ENCODE data around the gene KCNJ9. TPM values are rescaled to one million over a fixed set of nuclear protein-coding genes. Genes with fewer than 3 reads are reported as not detected.
"Not testable (repeated sequence)": the region's sequence is repeated elsewhere in the genome, so short reads cannot be mapped to it uniquely, and the experiment has no call there.

KCNJ9 gene
- total RNA-seq, 2 donors from 2014 or later, result 0.08 TPM; not detected in 1

DNA sequence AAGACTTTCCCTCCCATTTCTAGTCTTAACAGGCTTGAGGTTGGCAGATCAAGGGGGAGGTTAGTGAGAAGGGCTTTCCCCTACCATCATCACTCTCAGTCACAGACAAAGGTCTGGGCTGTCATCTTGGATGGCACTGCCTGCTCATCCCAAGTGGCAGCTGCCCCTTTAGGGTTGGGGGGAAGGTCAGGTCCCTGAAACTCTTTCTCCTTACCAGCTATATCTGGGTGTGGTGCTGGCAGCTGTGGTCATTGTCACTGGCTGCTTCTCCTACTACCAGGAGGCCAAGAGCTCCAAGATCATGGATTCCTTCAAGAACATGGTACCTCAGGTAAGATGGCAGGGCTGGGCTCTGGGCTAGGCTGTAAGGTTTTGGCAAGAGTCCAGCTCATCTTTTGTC is 42.4 kb downstream of the KCNJ9 start:
- Histone ChIP-seq H3K9me3 (no peaks in the 10 kb centered on the region), H3K4me3 (no peak overlapping the region), H3K27ac (peak overlapping the region in 1 of 2 donors; percentile 65), H3K27me3 (no peaks in the 10 kb centered on the region), H3K36me3 (peaks cover 63% of the 10 kb centered on the region), H3K4me1 (peaks cover 0 to 38% of the 10 kb centered on the region in 2 donors)
- TF ChIP-seq, protein P1, sequence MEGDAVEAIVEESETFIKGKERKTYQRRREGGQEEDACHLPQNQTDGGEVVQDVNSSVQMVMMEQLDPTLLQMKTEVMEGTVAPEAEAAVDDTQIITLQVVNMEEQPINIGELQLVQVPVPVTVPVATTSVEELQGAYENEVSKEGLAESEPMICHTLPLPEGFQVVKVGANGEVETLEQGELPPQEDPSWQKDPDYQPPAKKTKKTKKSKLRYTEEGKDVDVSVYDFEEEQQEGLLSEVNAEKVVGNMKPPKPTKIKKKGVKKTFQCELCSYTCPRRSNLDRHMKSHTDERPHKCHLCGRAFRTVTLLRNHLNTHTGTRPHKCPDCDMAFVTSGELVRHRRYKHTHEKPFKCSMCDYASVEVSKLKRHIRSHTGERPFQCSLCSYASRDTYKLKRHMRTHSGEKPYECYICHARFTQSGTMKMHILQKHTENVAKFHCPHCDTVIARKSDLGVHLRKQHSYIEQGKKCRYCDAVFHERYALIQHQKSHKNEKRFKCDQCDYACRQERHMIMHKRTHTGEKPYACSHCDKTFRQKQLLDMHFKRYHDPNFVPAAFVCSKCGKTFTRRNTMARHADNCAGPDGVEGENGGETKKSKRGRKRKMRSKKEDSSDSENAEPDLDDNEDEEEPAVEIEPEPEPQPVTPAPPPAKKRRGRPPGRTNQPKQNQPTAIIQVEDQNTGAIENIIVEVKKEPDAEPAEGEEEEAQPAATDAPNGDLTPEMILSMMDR (IDR thresholded peaks at IDR 0.05), result no peak
- no peak for DNase-seq (ENCODE audit: low spot score)

- TF ChIP-seq, protein P1 (IDR thresholded peaks at IDR 0.05), result no peak
- Histone ChIP-seq H3K27ac (peak overlapping the region; percentile 24 to 77), H3K36me3 (peaks cover 74% of the 10 kb centered on the region), H3K27me3 (no peaks in the 10 kb centered on the region), H3K4me3 (no peak overlapping the region), H3K9me3 (no peaks in the 10 kb centered on the region), H3K4me1 (peaks cover 0 to 44% of the 10 kb centered on the region in 2 donors)
- DNase-seq (ENCODE audit: low spot score), result no peak
Measured at GRCh38 chr1:160124705-160125478, 43.6 kb downstream of the KCNJ9 start.

DNA sequence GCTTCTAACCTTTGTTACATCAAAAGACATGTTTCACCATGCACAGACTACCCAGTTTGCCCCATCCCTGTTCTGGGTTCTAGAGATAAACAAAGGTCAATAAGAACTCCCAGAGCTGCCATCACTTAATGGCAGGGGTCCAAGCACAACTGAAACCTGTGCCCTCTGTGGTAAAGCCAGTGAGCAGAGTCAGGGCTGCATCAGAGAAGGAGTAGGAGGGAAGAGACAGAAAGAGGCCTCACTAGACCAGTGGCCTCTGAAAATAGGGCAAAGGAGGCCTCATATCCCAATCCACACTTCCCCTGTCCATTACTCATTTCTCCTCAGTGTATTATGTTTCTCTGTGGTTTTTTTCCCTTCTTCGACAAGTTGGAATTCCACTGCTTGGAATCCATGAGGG is 44.4 kb downstream of the KCNJ9 start:
- Histone ChIP-seq H3K27ac (peak overlapping the region in 1 of 2 donors; percentile 77), H3K9me3 (no peaks in the 10 kb centered on the region), H3K27me3 (no peaks in the 10 kb centered on the region), H3K4me3 (no peak overlapping the region), H3K4me1 (peaks cover 0 to 51% of the 10 kb centered on the region in 2 donors), H3K36me3 (peaks cover 81% of the 10 kb centered on the region)
- DNase-seq (ENCODE audit: low spot score), result no peak
- TF ChIP-seq, protein P1 (IDR thresholded peaks at IDR 0.05), result no peak

DNA sequence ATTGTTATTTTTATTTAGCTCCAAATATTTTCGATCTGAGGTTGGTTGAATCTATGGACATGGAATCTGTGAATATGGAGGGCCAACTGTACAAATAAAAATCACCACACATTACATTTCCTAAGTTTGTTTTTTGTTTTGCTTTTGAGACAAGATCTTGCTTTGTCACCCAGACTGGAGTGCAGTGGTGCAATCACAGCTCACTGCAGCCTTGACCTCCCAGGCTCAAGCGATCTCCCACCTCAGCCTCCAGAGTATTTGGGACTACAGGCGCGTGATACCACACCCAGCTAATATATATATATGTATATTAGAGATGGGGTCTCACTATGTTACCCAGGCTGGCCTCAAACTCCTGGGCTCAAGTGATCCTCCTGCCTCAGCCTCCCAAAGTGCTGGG is 45.0 kb downstream of the KCNJ9 start:
- not testable (repeated sequence) for H3K9me3 ChIP-seq; H3K4me3 ChIP-seq; DNase-seq (ENCODE audit: low spot score); H3K27me3 ChIP-seq
- Histone ChIP-seq H3K27ac (peak overlapping the region in 1 of 2 donors; percentile 77), H3K4me1 (peaks cover 0 to 57% of the 10 kb centered on the region in 2 donors), H3K36me3 (peaks cover 81% of the 10 kb centered on the region)

- peaks cover 71% of the 10 kb centered on the region for H3K36me3 ChIP-seq
- no peak overlapping the region for H3K4me3 ChIP-seq
- no peaks in the 10 kb centered on the region for H3K27me3 ChIP-seq
- peaks cover 0 to 67% of the 10 kb centered on the region in 2 donors for H3K4me1 ChIP-seq
- peak overlapping the region; percentile 65 to 91 for H3K27ac ChIP-seq
- DNase-seq (ENCODE audit: low spot score), result no peak
- TF ChIP-seq, protein P1 (IDR thresholded peaks at IDR 0.05), result no peak
- H3K9me3 ChIP-seq, result no peaks in the 10 kb centered on the region
Measured at GRCh38 chr1:160127381-160127780, 46.0 kb downstream of the KCNJ9 start.

GRCh38 chr1:160127865-160128523 is 46.7 kb downstream of the KCNJ9 start:
- no peak for DNase-seq (ENCODE audit: low spot score)
- H3K4me3 ChIP-seq, result no peak overlapping the region
- H3K9me3 ChIP-seq, result no peaks in the 10 kb centered on the region
- no peaks in the 10 kb centered on the region for H3K27me3 ChIP-seq
- H3K36me3 ChIP-seq, result peaks cover 75% of the 10 kb centered on the region
- H3K4me1 ChIP-seq, result peaks cover 0 to 73% of the 10 kb centered on the region in 2 donors
- H3K27ac ChIP-seq, result peak overlapping the region; percentile 65 to 91
- TF ChIP-seq, protein P1 (IDR thresholded peaks at IDR 0.05), result no peak
